ENCODE data around the gene PAQR6.

DNA sequence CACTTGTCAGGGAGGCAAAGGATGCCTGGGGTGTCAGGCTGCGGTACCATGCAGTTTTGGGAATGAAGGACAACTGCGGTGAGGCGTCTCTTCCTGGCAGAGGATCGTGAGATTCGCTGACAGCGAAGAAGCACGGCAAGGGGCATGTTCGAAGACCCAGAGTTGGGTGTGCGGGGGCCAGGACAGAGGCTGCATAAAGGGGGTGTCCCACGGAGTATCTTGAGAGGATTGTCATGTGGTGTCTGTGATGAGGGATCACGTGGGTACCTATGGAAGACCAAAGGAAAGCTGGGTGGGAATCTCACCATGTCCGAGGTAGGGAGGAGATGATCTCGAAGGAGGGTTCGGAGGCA, 53.6 kb downstream of the PAQR6 start:
- TF ChIP-seq POLR2A (IDR thresholded peaks at IDR 0.05) = no peak
- TF ChIP-seq, protein P1, sequence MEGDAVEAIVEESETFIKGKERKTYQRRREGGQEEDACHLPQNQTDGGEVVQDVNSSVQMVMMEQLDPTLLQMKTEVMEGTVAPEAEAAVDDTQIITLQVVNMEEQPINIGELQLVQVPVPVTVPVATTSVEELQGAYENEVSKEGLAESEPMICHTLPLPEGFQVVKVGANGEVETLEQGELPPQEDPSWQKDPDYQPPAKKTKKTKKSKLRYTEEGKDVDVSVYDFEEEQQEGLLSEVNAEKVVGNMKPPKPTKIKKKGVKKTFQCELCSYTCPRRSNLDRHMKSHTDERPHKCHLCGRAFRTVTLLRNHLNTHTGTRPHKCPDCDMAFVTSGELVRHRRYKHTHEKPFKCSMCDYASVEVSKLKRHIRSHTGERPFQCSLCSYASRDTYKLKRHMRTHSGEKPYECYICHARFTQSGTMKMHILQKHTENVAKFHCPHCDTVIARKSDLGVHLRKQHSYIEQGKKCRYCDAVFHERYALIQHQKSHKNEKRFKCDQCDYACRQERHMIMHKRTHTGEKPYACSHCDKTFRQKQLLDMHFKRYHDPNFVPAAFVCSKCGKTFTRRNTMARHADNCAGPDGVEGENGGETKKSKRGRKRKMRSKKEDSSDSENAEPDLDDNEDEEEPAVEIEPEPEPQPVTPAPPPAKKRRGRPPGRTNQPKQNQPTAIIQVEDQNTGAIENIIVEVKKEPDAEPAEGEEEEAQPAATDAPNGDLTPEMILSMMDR (IDR thresholded peaks at IDR 0.05) = no peak
